GM19238 (cell line): ENCODE measurements around the gene NUMB.

Experiments used
- DNase-seq: peaks from one replicate; pipeline ENCODE4 v3.0.0; 2011; ENCODE audit warnings: low spot score; ENCODE audit not compliant: insufficient read length

Gene NUMB

DNA sequence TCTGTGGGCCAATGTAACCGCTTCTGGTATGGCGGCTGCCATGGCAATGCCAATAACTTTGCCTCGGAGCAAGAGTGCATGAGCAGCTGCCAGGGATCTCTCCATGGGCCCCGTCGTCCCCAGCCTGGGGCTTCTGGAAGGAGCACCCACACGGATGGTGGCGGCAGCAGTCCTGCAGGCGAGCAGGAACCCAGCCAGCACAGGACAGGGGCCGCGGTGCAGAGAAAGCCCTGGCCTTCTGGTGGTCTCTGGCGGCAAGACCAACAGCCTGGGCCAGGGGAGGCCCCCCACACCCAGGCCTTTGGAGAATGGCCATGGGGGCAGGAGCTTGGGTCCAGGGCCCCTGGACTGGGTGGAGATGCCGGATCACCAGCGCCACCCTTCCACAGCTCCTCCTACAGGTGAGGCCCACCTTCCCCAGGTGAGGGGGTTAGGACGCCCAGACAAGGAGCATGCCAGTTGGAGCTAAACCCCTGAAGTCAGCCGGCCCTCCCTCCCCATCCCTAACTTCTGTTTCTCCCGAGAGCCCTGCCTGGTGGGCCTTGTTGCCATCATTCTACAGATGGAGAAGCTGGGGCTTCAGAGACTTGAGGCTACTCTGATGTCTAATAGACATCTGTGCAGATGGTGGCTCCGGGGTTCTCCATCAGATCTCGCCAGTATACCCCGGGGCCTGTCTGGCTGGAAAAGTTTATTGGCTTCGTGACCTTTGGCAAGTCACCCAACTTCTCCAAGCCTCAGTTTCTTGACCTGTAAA, 195.7 kb downstream of the NUMB start:
- no peak for DNase-seq

- no peak for DNase-seq
Observed at GRCh38 chr14:73261520-73262426, 196.6 kb downstream of the NUMB start.

DNA sequence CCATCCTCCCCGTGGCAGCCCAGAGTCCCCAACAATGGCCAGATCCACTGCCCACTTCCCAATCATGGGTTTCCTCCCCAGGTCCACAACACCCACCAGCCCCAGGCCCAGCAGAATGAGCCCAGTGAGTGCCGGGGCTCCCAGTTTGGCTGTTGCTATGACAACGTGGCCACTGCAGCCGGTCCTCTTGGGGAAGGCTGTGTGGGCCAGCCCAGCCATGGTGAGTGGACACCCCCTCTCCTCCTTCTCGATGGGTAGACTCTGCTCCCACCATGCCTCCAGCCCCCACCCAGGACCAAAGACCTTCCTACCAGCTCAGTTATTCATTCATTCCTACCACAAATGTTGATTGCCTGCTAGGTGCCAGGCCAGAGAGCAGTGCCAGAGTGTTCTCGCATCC, 197.3 kb downstream of the NUMB start:
- no peak for DNase-seq

- no peak for DNase-seq
Observed at GRCh38 chr14:73260574-73260973, 197.8 kb downstream of the NUMB start.

- no peak for DNase-seq
Observed at GRCh38 chr14:73259837-73260236, 198.5 kb downstream of the NUMB start.

DNA sequence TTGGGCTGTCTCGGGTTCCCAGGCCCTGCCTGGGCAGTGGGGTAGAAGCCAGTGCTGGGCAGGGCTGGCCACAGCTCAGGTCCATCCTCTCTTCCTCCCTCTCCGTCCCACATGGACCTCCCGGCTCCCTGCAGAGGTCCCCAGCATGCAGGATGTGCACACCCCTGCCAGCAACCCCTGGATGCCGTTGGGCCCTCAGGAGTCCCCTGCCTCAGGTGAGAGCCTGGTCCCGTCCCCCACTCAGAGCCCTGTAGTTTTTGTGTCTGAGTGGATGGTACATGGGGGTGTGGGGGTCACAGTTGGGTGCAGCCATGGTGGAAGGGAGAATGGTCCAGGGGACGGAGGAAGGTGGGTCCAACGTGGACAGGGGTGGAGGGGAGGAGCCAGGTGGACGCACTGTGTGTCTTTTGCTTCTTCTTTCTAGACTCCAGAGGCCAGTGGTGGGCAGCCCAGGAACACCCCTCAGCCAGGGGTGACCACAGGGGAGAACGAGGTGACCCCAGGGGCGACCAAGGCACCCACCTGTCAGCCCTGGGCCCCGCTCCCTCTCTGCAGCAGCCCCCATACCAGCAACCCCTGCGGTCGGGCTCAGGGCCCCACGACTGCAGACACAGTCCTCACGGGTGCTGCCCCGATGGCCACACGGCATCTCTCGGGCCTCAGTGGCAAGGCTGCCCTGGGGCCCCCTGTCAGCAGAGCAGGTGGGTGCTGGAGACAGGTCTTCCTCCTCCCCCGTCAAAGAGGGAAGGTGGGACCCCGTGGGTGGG, 199.3 kb downstream of the NUMB start:
- no peak for DNase-seq

DNA sequence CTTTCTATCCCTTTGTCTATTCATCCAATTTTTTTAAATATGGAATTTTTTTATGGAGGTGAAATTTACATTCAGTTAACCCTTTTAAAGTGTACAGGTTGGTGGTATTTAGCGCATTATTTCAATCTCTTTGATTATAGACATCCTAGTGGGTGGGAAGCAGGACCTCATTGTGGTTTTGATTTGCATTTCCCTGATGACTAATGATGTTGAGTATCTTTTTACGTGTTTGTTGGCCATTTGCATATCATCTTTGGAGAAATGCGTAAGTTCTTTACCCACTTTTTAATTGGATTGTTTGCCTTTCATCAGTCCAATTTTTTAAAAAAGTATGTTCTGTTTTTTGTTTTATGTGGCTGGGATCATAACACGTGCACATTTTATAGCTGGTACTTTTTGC, 200.3 kb downstream of the NUMB start:
- no peak for DNase-seq

- no peak for DNase-seq
Observed at GRCh38 chr14:73255693-73256225, 202.6 kb downstream of the NUMB start.

GRCh38 chr14:73255005-73255400, 203.3 kb downstream of the NUMB start:
- DNase-seq, result no peak

DNA sequence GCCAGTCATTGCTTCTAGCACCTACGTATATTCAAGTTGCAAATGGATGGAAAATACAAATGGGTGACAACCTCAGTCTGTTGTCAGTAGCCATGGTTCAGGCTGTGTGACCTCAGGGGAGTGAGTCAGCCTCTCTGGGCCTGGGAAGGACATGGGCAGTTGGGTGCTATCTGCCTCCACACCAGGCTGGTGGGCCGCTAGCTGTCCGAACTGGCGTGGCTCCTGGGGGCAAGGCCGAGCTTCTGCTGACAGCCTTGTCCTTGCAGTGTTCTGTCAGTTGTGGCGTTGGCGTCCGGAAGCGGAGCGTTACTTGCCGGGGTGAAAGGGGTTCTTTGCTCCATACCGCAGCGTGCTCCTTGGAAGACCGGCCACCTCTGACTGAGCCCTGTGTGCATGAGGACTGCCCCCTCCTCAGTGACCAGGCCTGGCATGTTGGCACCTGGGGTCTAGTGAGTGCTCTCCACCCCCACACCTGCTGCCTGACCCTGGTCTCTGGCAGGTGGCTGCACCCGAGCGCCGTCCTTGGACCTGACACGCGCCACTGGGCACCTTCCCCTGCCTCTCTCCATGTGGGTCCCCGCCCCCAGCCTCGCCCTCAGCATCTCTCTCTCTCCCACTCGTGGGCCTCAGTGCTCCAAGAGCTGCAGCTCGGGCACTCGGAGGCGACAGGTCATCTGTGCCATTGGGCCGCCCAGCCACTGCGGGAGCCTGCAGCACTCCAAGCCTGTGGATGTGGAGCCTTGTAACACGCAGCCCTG, 203.9 kb downstream of the NUMB start:
- no peak for DNase-seq

DNA sequence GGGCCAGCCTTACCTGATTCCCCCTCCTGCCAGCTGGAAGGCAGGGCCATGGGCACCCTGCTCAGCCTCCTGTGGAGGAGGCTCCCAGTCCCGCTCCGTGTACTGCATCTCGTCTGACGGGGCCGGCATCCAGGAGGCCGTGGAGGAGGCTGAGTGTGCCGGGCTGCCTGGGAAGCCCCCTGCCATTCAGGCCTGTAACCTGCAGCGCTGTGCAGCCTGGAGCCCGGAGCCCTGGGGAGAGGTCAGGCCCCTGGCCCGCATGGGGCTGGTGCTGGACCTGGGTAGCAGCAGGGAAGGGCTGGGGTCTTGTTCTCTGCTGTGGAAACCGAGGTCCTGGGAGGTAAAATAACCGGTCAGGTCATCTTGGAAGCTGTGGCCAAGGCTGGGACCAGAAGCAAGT, 204.6 kb downstream of the NUMB start:
- no peak for DNase-seq

DNA sequence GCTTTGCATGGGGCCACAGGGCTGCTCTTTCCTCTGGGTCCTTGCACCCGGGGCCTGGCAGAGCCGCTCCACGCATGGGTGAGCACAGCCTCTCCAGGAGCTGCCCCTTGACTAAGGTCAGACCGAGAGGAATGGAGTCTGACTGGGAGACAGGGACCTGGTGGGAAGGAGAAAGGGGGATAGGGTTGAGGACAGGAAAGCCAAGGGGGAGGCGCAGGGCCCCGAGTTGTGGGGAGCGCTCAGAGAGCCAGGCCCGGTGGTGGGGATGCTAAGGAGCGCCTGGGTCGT, 205.1 kb downstream of the NUMB start:
- no peak for DNase-seq

DNA sequence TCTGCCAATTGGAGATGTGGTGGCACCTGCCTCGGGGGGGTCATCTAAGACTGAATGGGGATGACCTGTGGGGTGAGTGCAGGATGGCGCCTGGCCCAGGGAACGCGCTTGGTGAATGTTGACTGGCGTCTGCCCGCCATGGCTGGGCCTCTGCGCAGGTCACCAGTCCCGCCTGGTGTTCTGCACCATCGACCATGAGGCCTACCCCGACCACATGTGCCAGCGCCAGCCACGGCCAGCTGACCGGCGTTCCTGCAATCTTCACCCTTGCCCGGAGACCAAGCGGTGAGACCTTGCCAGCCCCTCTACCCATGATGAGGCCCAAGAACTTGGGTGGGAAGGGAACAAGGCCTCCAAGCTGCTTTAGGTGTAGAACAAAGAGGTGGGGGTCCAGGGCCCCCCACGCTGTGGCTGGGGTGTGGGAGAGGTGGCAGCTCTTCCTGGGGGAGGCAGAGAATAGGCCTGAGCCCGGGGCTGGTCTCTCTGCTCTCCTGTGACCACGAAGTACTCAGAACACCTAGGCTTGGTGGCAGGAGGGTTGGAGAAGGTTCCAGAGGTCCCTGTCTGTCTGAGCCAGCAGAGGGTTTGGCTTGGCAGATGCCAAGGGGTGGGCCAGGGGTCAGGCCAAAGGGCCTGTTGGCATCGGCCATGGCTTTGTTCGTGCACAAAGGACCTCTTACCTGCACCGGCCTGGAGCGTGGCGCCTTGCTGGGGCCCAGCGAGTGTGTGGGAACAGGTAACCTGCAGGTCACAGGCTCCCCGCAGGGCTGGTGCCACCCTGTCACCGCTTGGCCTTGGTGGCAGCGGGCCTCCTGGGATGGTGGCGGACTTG, 205.6 kb downstream of the NUMB start:
- DNase-seq, result no peak

DNA sequence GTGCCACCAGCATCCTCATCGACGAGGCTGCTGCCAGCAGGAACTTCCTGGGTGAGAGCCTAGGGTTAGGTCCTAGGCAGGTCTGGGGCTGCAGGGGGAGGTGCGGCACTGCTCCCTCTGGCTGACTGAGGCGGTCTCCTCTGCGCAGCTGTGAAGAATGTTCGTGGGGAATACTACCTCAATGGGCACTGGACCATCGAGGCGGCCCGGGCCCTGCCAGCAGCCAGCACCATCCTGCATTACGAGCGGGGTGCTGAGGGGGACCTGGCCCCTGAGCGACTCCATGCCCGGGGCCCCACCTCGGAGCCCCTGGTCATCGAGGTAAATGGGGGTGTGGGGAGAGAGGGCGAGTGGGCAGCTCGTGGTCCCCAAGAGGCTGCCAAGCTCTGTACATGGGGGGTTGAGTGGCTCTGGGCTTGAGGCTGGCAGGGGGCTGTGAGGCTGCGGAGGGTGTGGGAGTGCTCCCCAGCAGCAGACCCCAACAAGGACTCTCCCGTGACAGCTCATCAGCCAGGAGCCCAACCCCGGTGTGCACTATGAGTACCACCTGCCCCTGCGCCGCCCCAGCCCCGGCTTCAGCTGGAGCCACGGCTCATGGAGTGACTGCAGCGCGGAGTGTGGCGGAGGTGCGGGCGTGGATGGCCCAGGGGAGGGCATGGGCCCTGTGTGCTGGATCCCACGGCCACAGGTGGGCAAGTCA, 206.7 kb downstream of the NUMB start:
- DNase-seq, result no peak

DNA sequence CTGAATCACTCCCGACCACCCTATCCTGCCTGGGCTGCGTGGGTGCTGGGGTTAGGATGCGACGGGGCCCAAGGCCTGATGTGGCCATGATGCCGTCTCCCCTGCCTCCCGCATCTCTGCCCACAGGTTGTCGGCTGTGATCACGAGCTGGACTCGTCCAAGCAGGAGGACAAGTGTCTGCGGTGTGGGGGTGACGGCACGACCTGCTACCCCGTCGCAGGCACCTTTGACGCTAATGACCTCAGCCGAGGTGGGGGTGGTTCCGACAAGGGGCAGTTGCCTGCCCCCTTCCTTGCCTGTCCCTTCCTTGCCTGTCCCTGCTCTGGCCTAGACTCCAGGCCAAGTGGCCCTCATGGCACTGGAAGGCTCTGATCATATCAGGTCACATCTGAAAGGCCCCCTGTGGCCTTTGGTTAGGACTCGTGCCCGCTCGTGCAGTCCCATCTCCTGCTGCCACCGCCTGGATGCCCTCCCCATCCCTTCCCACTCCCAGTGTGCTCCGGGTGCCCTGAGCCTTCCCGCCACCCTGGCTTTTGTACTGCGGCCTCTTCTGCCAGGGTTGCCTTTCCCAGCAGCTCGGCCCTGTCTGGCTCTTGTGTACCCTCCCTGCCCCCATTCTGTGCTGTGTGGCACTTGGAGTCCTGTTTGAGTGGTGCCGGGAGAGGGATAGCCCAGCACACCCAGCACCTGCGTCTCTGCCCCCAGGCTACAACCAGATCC, 207.4 kb downstream of the NUMB start:
- no peak for DNase-seq

GRCh38 chr14:73250317-73250713, 208.0 kb downstream of the NUMB start:
- DNase-seq, result no peak

DNA sequence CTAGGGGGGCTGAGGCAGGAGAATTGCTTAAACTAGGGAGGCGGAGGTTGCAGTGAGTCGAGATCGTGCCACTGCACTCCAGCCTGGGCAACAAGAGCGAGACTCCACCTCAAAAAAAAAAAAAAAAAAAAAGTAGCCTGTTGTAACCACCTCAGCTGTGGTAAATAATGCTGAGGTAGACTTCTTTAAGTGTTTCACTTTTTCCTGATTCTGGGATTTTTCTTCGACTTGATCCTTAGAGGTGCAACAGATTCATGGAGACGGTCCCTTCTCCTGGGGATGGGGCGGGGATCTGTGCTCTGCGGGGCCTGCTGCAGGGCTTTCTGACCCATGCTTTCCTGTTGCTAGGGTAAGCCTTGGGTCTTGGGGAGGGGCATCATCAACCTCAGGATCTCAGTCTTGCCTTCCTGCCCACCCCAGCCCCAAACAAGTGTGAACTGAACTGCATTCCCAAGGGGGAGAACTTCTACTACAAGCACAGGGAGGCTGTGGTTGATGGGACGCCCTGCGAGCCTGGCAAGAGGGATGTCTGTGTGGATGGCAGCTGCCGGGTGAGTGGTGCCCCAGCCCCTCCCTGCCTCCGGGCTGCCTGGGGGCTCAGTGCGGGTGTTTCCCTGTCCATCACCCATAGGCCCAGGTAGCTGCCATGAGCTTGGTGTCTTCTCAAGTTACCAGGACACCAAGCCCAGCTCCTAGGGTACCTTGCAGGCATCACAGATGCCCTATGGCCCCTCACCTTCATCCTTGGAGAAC, 208.6 kb downstream of the NUMB start:
- DNase-seq, result no peak

- no peak for DNase-seq
Observed at GRCh38 chr14:73249108-73249507, 209.2 kb downstream of the NUMB start.
